SU-DHL-6 (cell line): ENCODE data around the gene UBB.
"Not testable (repeated sequence)": the region's sequence is repeated elsewhere in the genome, so short reads cannot be mapped to it uniquely, and the experiment has no call there.

Source experiments
- H2AFZ ChIP-seq: fragments of 200-600 bp; sonication (generic); 2 replicates; pipeline ENCODE4 v1.6.1; 2014; ENCODE audit warnings: low read depth, mild to moderate bottlenecking, moderate library complexity, mixed read lengths, antibody characterized with exemption, low read length; ENCODE audit not compliant: severe bottlenecking
- H3F3A ChIP-seq: fragments of 200-600 bp; shearing (Covaris generic); 2 replicates; pipeline ENCODE4 v1.6.0; 2016; ENCODE audit warnings: antibody characterized with exemption, mild to moderate bottlenecking; ENCODE audit not compliant: insufficient read depth
- H3K27ac ChIP-seq: fragments of 200-600 bp; sonication (generic); 2 replicates; pipeline ENCODE4 v1.5.1; 2016; ENCODE audit warnings: low read depth, mild to moderate bottlenecking, low read length, moderate library complexity, mixed read lengths
- H3K27me3 ChIP-seq: fragments of 200-600 bp; sonication (generic), shearing (Covaris generic); 2 replicates; pipeline ENCODE4 v1.6.0; 2014; ENCODE audit warnings: mild to moderate bottlenecking, low read length
- H3K36me3 ChIP-seq: fragments of 200-600 bp; sonication (generic); 2 replicates; pipeline ENCODE4 v1.6.1; 2014; ENCODE audit warnings: mild to moderate bottlenecking, low read length, mixed read lengths
- H3K4me2 ChIP-seq: fragments of 300-600, 200-600 bp; shearing (Covaris generic), sonication (generic); 2 replicates; pipeline ENCODE4 v1.6.0; 2014; ENCODE audit warnings: low read length, low read depth, mild to moderate bottlenecking; ENCODE audit not compliant: poor library complexity, severe bottlenecking
- H3K4me3 ChIP-seq: fragments of 200-600 bp; sonication (generic); 2 replicates; pipeline ENCODE4 v1.5.1; 2014; ENCODE audit warnings: antibody characterized with exemption, low read length, mild to moderate bottlenecking, mixed read lengths; ENCODE audit not compliant: insufficient read depth, poor library complexity, severe bottlenecking
- H3K79me2 ChIP-seq: fragments of 200-600 bp; sonication (generic); 2 replicates; pipeline ENCODE4 v1.6.1; 2014; ENCODE audit warnings: mild to moderate bottlenecking, low read length, moderate library complexity; ENCODE audit not compliant: insufficient read depth
- H3K9ac ChIP-seq: fragments of 200-600 bp; sonication (generic); 2 replicates; pipeline ENCODE4 v1.7.0; 2014; ENCODE audit warnings: mild to moderate bottlenecking, low read length
- H3K9me2 ChIP-seq: fragments of 200-600 bp; sonication (generic); replicated peaks from 2 replicates; pipeline ENCODE4 v1.6.1; 2014; ENCODE audit warnings: low read length; ENCODE audit not compliant: insufficient read depth
- H3K9me3 ChIP-seq: fragments of 200-600 bp; sonication (generic); 2 replicates; pipeline ENCODE4 v1.6.1; 2014; ENCODE audit warnings: low read length, mixed read lengths; ENCODE audit not compliant: insufficient read depth
- H4K20me1 ChIP-seq: fragments of 200-600 bp; sonication (generic); 2 replicates; pipeline ENCODE4 v1.6.1; 2014; ENCODE audit warnings: low read depth, mild to moderate bottlenecking, antibody characterized with exemption, low read length, moderate library complexity, mixed read lengths
- CTCF ChIP-seq: fragments of 200-600 bp; sonication (generic); IDR thresholded peaks from one replicate; pipeline ENCODE4 v1.5.1; 2017; ENCODE audit warnings: antibody characterized with exemption, mild to moderate bottlenecking, low read length, moderate library complexity; ENCODE audit not compliant: insufficient read depth, poor library complexity, severe bottlenecking
- EZH2phosphoT487 ChIP-seq: fragments of 200-600 bp; sonication (generic), shearing (Covaris generic); conservative IDR thresholded peaks from 2 replicates; pipeline ENCODE4 v1.6.1; 2018; ENCODE audit warnings: mild to moderate bottlenecking, antibody characterized with exemption, low read length, moderate library complexity, mixed read lengths

UBB gene

GRCh38 chr17:16398270-16399267 lies 17.7 kb downstream of the UBB start:
- H3K9me2 ChIP-seq = no peaks in the 10 kb centered on the region
- H3K9ac ChIP-seq = no peak overlapping the region
- H3K27me3 ChIP-seq = no peaks in the 10 kb centered on the region
- no peaks in the 10 kb centered on the region for H3K9me3 ChIP-seq
- no peak overlapping the region for H3K27ac ChIP-seq
- H4K20me1 ChIP-seq = no peaks in the 10 kb centered on the region
- no peaks in the 10 kb centered on the region for H3K79me2 ChIP-seq
- H2AFZ ChIP-seq = no peak overlapping the region
- no peaks in the 10 kb centered on the region for H3K36me3 ChIP-seq
- no peaks in the 10 kb centered on the region for H3F3A ChIP-seq
- TF ChIP-seq EZH2phosphoT487 (no peak), CTCF (no peak)
- no peak overlapping the region for H3K4me3 ChIP-seq
- H3K4me2 ChIP-seq = no peak overlapping the region

- H3K27me3 ChIP-seq, H2AFZ ChIP-seq, H4K20me1 ChIP-seq, H3K36me3 ChIP-seq, H3K4me3 ChIP-seq, H3K79me2 ChIP-seq, H3K9ac ChIP-seq, H3K27ac ChIP-seq, H3K9me3 ChIP-seq, H3K9me2 ChIP-seq, H3K4me2 ChIP-seq, H3F3A ChIP-seq: not testable (repeated sequence)
Observed at GRCh38 chr17:16403847-16404246, 23.0 kb downstream of the UBB start.

GRCh38 chr17:16406742-16407674 lies 26.1 kb downstream of the UBB start:
- Histone ChIP-seq H3K27ac (no peak overlapping the region), H3K9ac (no peak overlapping the region), H3K79me2 (no peaks in the 10 kb centered on the region), H3K27me3 (no peaks in the 10 kb centered on the region), H3K4me2 (no peak overlapping the region), H3F3A (peaks cover 8% of the 10 kb centered on the region), H2AFZ (no peak overlapping the region), H4K20me1 (no peaks in the 10 kb centered on the region), H3K36me3 (no peaks in the 10 kb centered on the region), H3K4me3 (no peak overlapping the region), H3K9me2 (no peaks in the 10 kb centered on the region), H3K9me3 (no peaks in the 10 kb centered on the region)
- TF ChIP-seq CTCF (no peak), EZH2phosphoT487 (no peak)
